NCI-H2107 treated with DMSO at 0.1 percent for 48 hours (cell line): ENCODE measurements around the gene FAM72D.
"Not testable (repeated sequence)": the region's sequence is repeated elsewhere in the genome, so short reads cannot be mapped to it uniquely, and the experiment has no call there.

Experiments
- DNase-seq: peaks from one replicate; lab custom pipeline; 2025; ENCODE audit not compliant: unreplicated experiment; lab: John Stamatoyannopoulos, UW

FAM72D gene

GRCh38 chr1:145095284-145096057 is at the start of gene FAM72D, which contains the start of gene SRGAP2B:
FAM72D (plus strand) TSS chr1:145095974; CDS start chr1:145096848, 874 bp downstream.
SRGAP2B (minus strand) TSS chr1:145095328; CDS start chr1:145092901, 2,427 bp downstream.
- DNase-seq: not testable (repeated sequence)

DNA sequence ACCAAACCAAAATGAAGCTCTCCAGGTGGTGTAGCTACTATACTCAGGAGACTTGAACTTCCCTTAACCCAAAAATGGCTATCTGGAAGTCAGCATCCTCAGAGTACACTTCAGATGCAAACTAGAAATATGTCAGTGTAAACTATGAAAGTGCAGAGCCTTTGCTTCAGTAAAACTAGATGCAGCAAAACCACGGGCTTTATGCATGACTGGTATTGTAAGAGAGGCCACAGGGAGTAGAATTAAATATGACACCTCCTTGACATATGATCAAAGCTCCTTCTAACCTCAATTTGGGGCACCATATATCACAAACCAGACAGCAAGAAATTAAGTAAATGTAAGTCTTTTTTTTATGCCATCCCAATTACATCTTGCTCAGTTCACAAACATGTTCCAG is 48.2 kb upstream of the FAM72D start:
- DNase-seq: not testable (repeated sequence)

GRCh38 chr1:145048181-145048856 is 47.5 kb upstream of the FAM72D start:
- DNase-seq: not testable (repeated sequence)

GRCh38 chr1:145052019-145052776 is 43.6 kb upstream of the FAM72D start:
- DNase-seq: not testable (repeated sequence)

- not testable (repeated sequence) for DNase-seq
Measured at GRCh38 chr1:145053428-145053827, 42.3 kb upstream of the FAM72D start.

DNA sequence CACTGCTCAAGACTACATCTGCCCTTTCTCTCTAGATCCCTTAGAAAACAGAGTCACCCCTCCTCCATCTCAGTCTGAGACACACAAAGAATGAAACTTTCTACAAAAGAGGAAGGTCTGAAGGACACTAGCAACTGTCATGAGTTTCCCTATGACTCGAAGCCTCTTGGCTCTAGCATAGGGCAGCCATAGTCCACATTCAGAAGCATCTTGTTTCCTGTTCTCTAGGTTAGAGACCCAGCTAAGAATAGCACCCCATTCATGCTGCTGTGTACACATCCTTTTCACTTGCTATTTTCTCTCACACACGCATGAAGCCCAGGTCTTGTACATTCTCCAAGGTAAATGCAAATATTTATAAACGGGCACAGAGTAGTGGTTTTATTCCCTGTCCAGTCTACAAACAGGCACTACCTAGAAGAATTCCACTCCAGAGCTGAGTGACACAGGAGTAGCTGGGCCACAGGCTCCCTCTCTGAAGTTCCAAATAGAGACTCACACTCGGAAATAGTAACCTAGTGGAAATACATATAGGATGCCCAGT is 40.5 kb upstream of the FAM72D start:
- DNase-seq: not testable (repeated sequence)

- not testable (repeated sequence) for DNase-seq
Measured at GRCh38 chr1:145058184-145058583, 37.6 kb upstream of the FAM72D start.

- DNase-seq: not testable (repeated sequence)
Measured at GRCh38 chr1:145063285-145063684, 32.5 kb upstream of the FAM72D start.

DNA sequence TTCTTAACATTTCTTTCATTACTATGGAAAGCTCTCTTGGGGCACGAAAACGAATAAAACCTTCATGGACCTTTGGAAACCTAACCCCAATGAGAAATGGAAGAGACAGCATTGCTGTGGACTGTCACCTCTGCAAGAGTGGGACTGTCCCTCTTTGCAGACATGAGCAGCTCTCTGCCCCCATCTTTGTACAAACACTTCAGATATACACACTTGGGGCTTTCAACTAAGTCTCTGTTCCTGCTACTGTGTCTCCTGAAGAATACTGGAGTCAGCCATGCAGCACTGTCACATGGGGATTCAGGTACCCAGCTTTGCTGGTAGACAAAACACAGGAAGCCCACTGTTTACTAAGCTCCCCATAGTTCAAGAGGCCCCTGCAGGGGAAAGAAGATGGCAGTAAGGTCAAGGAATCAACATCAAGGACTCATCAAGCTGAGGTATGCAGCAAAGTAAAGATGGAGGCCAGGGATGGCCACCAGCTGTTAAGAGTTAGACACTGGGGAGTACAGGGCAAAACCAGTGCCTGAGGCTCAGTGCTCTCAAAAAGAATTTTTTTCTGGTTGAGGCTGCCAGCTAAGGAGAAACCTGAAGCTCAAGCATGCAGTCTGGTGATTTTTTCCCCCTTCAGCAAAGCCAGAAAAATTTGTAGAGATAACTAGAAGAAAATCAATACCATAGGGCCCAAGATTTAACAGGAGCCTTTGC is 31.7 kb upstream of the FAM72D start:
- not testable (repeated sequence) for DNase-seq

DNA sequence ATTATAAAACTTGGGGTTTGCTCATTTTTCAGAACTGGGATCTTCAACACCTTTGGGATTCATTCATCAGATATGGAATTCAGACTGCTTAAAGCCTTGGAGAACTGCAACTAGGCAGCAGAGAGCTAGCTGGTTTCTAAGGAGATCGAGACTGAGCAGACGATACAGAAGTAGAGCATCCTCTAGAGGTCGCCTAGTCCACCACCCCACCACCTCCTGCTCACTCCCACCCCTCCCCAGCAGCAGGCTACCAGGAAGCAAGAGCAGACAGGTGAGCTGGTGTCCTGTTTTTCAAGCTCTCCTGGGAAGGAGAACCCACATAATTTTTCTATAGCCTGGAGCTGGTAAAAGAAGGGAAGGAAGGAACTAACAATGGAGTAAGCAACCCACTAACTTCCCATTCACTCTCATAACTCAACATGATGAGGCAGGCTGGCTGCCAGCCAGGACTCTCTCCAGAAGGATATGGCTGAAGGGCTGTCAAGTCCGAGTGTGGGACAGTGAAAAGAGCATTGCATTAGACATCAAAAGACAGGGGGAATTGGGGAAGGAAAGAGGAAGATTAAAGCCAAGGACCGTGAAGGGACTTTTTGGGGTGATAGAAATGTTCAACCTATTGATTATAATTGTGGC is 30.5 kb upstream of the FAM72D start:
- not testable (repeated sequence) for DNase-seq

GRCh38 chr1:145066486-145066885 is 29.3 kb upstream of the FAM72D start:
- not testable (repeated sequence) for DNase-seq

DNA sequence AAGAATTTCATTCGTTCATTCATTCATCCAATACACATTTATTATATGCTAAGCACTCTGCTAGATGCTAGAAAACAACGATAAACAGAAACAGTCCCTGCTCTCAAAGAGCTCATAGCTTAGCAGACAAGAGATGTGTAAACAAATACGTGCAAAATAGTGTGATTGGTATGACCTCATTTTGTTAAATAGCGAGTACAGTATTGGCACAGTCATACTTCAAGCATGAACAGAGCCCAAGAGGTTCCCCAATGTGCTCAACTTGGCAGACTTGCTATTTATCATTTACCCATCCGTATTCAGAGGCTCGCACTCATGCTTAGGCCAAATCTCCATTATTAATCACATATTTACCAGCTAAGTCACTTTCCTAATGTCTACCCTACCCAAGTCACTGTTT is 24.2 kb upstream of the FAM72D start:
- not testable (repeated sequence) for DNase-seq

DNA sequence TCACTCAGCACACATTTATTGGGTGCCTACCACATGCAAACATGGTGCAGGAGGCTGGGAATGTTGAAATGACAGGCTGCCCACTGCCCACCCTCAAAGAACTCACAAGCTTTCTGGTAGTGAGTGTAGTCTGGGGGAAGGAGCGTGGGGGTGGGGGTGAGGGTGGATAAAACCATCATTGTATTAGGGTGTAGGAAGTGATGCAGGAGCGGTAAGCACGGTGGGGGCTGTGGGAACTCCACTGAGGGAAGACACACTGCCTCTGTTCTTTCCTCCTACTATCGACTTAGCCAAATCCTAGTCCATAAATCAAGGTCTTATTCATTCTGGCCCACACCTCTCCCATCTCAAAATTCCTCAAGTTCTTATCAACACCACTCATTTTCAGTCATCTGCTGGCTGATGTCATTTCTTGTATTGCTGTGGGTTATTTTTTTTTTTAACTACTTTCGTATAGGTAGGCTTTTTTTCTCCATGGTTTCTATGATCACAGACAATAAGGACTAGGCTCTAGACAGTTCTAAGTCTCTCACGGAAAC is 21.7 kb upstream of the FAM72D start:
- not testable (repeated sequence) for DNase-seq

DNA sequence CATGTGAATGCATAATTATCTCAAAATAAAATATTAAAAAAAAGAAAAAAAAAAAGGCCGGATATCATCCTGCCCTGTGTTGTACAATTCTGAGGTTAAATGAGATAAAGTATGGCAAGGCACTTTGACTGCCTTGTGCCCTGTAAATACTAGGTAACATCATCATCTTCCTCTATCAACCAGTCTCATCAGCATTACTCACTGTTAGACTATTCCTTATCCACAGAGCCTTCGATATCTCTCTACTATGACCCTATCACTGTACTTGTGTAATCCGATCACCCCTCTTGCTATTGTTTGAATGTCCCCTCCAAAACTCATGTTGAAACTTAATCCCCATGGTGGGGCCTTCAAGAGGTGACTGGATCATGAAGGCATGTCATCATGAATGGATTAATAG is 18.9 kb upstream of the FAM72D start:
- not testable (repeated sequence) for DNase-seq

DNA sequence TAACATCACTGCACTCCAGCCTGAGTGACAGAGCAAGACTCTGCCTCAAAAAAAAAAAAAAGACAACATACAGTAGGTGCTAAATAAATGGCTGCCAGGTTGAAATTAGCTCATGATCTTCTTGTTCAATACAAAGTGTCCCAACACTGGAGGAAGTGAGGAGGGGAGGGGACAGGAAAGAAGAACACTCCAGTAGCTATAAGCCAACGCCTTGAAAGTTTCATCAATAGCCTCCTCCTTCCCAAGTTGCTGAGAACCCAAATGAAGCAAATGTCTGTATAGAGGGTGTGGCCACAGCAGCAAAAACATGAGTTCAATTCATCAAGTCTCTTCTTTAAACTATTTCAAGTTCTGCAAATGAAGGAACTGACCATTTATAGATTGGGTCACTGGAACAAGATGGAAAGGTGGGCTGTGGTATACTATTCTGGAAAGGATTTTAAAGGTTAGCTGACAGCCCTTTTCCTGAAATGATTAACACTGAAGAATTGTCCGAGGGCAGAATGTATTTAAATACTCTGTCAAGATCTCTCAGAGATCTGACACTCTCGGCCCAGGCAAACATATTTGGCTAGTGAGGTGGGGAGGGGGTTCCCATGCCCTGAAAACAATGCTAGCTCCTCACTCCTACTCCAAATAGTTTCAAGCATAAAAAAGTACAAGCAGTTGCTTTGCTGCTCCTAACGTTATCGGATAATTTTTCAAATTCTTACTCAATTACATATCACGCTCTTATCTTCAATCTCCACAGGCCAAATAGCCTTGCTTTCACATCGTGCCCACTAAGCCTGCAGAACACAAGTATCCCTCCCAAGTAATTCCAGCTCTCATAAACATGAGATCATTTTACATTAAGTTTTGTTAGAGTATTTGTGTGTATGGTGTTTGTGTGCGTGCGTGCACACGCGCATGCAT is 17.6 kb upstream of the FAM72D start:
- not testable (repeated sequence) for DNase-seq

DNA sequence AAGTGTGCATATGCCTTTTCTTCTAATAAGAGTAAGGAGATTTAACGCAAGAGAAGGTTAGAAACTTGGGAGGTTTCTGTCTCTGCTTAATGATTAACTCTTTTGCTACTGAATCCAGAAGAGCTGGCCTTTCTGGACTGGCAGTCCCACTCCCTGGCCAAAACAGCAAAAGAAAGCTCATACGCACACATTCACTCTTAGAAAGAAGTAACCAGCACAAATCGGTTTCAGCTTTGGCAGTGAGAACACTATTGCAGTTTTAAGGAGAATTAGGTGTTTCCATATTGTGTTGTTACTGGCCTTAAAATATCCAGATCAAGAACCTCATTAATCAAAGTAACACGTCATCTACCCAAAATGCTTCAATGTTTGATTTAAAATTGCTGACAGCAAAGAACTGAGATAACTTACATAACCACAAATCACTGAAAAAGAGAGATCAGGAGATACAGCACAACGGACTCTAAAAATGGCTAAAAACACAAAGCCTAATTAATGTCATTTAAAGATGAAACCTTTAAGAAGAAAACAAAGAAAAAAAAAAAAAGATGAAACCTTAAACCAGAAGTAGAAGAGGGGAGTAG is 16.9 kb upstream of the FAM72D start:
- not testable (repeated sequence) for DNase-seq

DNA sequence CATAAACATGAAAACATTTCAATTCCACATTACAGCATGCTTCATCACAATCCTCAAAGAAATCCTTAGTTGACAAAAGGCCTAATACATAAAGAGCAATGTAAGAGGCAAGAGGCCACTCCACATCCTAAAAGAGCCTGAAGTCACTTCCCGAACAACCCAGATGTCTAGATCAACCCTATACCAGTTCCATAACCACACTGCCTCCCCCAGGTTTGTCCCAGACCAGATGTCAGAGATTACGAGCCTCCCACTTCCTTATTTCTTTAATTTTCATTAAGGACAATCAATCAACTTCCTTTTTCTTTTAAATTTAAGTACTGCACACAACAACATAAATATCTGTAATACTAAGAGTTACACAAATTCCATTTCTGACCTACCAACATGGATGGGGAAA is 16.0 kb upstream of the FAM72D start:
- DNase-seq: not testable (repeated sequence)

GRCh38 chr1:145080193-145080592 is 15.6 kb upstream of the FAM72D start:
- not testable (repeated sequence) for DNase-seq
